HepG2 (cell line): ENCODE data around the gene SALL4. TPM values are rescaled to one million over a fixed set of nuclear protein-coding genes. Genes with fewer than 3 reads are reported as not detected.

Source experiments
- ATF1 ChIP-seq: IDR thresholded peaks from 2 replicates; pipeline ENCODE4 v1.6.1; 2016; ENCODE audit warnings: mild to moderate bottlenecking, control low read depth
- BRD4 ChIP-seq: sonication (generic); formaldehyde crosslinking; IDR thresholded peaks from 2 replicates; pipeline ENCODE4 v1.4.0; 2020; ENCODE audit warnings: missing genetic modification reagents
- CREB1 ChIP-seq, 2 experiments: fragments of 450-650 bp in 1 of 2; IDR thresholded peaks; 2 replicates each; pipeline ENCODE4 v1.6.1; 2016 to 2017; ENCODE audit warnings: control low read depth in 1 of 2, mild to moderate bottlenecking in 1 of 2, missing compliant biosample characterization in 1 of 2, missing genetic modification characterization in 1 of 2
- DBP ChIP-seq: sonication (generic); formaldehyde crosslinking; IDR thresholded peaks from 2 replicates; pipeline ENCODE4 v1.4.0; 2020; ENCODE audit warnings: missing genetic modification reagents; ENCODE audit errors: not compliant biosample characterization
- ESRRA ChIP-seq: sonication (generic); formaldehyde crosslinking; IDR thresholded peaks from 2 replicates; pipeline ENCODE4 v1.5.1; 2020; ENCODE audit warnings: mild to moderate bottlenecking, low read depth, missing genetic modification reagents
- EZH2 ChIP-seq: conservative IDR thresholded peaks from 2 replicates; pipeline ENCODE4 v1.6.1; 2012; ENCODE audit warnings: mild to moderate bottlenecking, low read depth, low read length, moderate library complexity
- FOXJ3 ChIP-seq: sonication (generic); formaldehyde crosslinking; IDR thresholded peaks from 2 replicates; pipeline ENCODE4 v1.4.0; 2020; ENCODE audit warnings: missing genetic modification reagents, mild to moderate bottlenecking, borderline replicate concordance
- IRX3 ChIP-seq: sonication (generic); formaldehyde crosslinking; IDR thresholded peaks from 2 replicates; pipeline ENCODE4 v1.8.1; 2023; ENCODE audit warnings: mild to moderate bottlenecking, low read depth, missing genetic modification reagents, borderline replicate concordance
- KDM1A ChIP-seq: IDR thresholded peaks from 2 replicates; pipeline ENCODE4 v1.6.1; 2016; ENCODE audit warnings: missing compliant biosample characterization
- PCBP2 ChIP-seq: fragments of 200-400 bp; formaldehyde crosslinking; optimal IDR thresholded peaks from 2 replicates; pipeline ENCODE3; 2018; ENCODE audit warnings: low read length, low read depth; ENCODE audit not compliant: poor library complexity, severe bottlenecking
- RNF219 ChIP-seq: sonication (generic); formaldehyde crosslinking; IDR thresholded peaks from 2 replicates; pipeline ENCODE4 v1.5.0; 2020; ENCODE audit warnings: mild to moderate bottlenecking, missing genetic modification reagents
- SIX4 ChIP-seq: sonication (generic); formaldehyde crosslinking; IDR thresholded peaks from 2 replicates; pipeline ENCODE4 v1.4.0; 2020; ENCODE audit warnings: missing genetic modification reagents
- UBTF ChIP-seq: sonication (generic); formaldehyde crosslinking; IDR thresholded peaks from 2 replicates; pipeline ENCODE4 v1.4.0; 2020; ENCODE audit warnings: mild to moderate bottlenecking, missing genetic modification reagents
- ZKSCAN8 ChIP-seq: IDR thresholded peaks from 2 replicates; pipeline ENCODE4 v1.6.1; 2016; ENCODE audit warnings: borderline replicate concordance, missing genetic modification reagents, missing compliant biosample characterization
- ZMYM4 ChIP-seq: sonication (generic); formaldehyde crosslinking; IDR thresholded peaks from 2 replicates; pipeline ENCODE4 v1.8.1; 2023; ENCODE audit warnings: mild to moderate bottlenecking, missing genetic modification reagents
- ZNF136 ChIP-seq: sonication (generic); formaldehyde crosslinking; IDR thresholded peaks from 2 replicates; pipeline ENCODE4 v1.8.1; 2022; ENCODE audit warnings: low read depth, mild to moderate bottlenecking, moderate library complexity, missing genetic modification reagents
- ZNF225 ChIP-seq: sonication (generic); formaldehyde crosslinking; IDR thresholded peaks from 2 replicates; pipeline ENCODE4 v1.4.0; 2020; ENCODE audit warnings: mild to moderate bottlenecking, missing genetic modification reagents
- polyA plus RNA-seq, 8 experiments: library from polyadenylated mRNA; depleted of rRNA in 3 of 8; stranded (reverse) in 7 of 8; unstranded in 1 of 8; fragments of >200 nt; fragmentation: Illumina TruSeq in 4 of 8; extraction: Trizol in 4 of 8; gene quantifications; 2 replicates each; pipeline versions ENCODE4 v1.2.1 to v1.2.3, GENCODE V29; 2011 to 2016; ENCODE audit warnings: low read depth in 4 of 8, missing spikeins in 1 of 8, mixed read lengths in 1 of 8; ENCODE audit not compliant: insufficient read depth in 1 of 8
- total RNA-seq, 5 experiments: library from RNA; depleted of rRNA; stranded (reverse); fragments of >200 nt; fragmentation: Illumina TruSeq; extraction: Trizol; gene quantifications; 2 replicates each; pipeline ENCODE4 v1.2.3, GENCODE V29; 2016; ENCODE audit warnings: low read depth in 1 of 5
- TF ChIP-seq, protein P1 (sequence below): sonication (generic); formaldehyde crosslinking; IDR thresholded peaks from 2 replicates; pipeline ENCODE4 v1.8.1; 2023; ENCODE audit warnings: mild to moderate bottlenecking, inconsistent platforms, moderate library complexity, missing genetic modification reagents, borderline replicate concordance

The SALL4 gene
- total and polyA plus RNA-seq, 2 of the 13 experiments (the other 11 are each of a cell fraction or from before 2014, with no cell fraction given): 0.33 to 1.8 TPM

GRCh38 chr20:51800060-51800871 lies 2.1 kb downstream of the SALL4 start (continued):
- TF ChIP-seq UBTF (CRISPR knock-in tag) (peak; percentile 76), ZMYM4 (peak; percentile 83), FOXJ3 (CRISPR knock-in tag) (no peak), ZKSCAN8 (CRISPR knock-in tag) (peak; percentile 71; the same call in 1 of the 2 replicates), CREB1 (IDR thresholded peaks at IDR 0.05) (no peak), CREB1 (CRISPR knock-in tag; IDR thresholded peaks at IDR 0.05) (no peak), ZNF136 (CRISPR knock-in tag) (no peak), PCBP2 (no peak), BRD4 (CRISPR knock-in tag) (peak; percentile 64; the same call in 1 of the 2 replicates), ESRRA (CRISPR knock-in tag) (peak; percentile 28; the same call in 1 of the 2 replicates), DBP (CRISPR knock-in tag) (no peak), SIX4 (CRISPR knock-in tag) (no peak), EZH2 (no peak), ATF1 (CRISPR knock-in tag) (no peak), ZNF225 (CRISPR knock-in tag) (peak; percentile 97), IRX3 (CRISPR knock-in tag) (peak; percentile 42; the same call in 1 of the 2 replicates), RNF219 (CRISPR knock-in tag) (0 out of 2 replicates have a peak, but pooled peaks have one; percentile 69), KDM1A (no peak)
- TF ChIP-seq, protein P1, sequence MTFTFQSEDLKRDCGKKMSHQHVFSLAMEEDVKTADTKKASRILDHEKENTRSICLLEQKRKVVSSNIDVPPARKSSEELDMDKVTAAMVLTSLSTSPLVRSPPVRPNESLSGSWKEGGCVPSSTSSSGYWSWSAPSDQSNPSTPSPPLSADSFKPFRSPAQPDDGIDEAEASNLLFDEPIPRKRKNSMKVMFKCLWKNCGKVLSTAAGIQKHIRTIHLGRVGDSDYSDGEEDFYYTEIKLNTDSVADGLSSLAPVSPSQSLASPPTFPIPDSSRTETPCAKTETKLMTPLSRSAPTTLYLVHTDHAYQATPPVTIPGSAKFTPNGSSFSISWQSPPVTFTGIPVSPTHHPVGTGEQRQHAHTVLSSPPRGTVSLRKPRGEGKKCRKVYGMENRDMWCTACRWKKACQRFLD (CRISPR knock-in tag): peak; percentile 45; the same call in 1 of the 2 replicates
